Liver (tissue), 3 donors: ENCODE data around the gene ABCB9.

Source experiments
- ATF3 ChIP-seq: IDR thresholded peaks from 2 replicates; pipeline ENCODE4 v1.6.1; 2016; ENCODE audit warnings: antibody characterized with exemption
- CTCF ChIP-seq: fragments of 150-350 bp; IDR thresholded peaks from 2 replicates; pipeline ENCODE4 v1.5.1; 2017; ENCODE audit warnings: improper control_type of control experiment, low read depth, low read length; ENCODE audit not compliant: missing input control
- JUND ChIP-seq, 2 donors: IDR thresholded peaks; 2 replicates each; pipeline ENCODE4 v1.6.1; 2016; ENCODE audit warnings: antibody characterized with exemption in 2 of 2
- RAD21 ChIP-seq, 2 donors: IDR thresholded peaks; 2 replicates each; pipeline ENCODE4 v1.6.1; 2016; ENCODE audit warnings: antibody characterized with exemption in 2 of 2, mild to moderate bottlenecking in 2 of 2
- REST ChIP-seq: IDR thresholded peaks from 2 replicates; pipeline ENCODE4 v1.6.1; 2016; ENCODE audit warnings: antibody characterized with exemption, mild to moderate bottlenecking
- TAF1 ChIP-seq: conservative IDR thresholded peaks from 2 replicates; pipeline ENCODE4 v1.6.1; 2016; ENCODE audit warnings: antibody characterized with exemption, mild to moderate bottlenecking
- YY1 ChIP-seq: IDR thresholded peaks from 2 replicates; pipeline ENCODE4 v1.6.1; 2016; ENCODE audit warnings: antibody characterized with exemption, mild to moderate bottlenecking
- donor health status: healthy.
- donor health status: healthy.

- TF ChIP-seq TAF1 (no peak), CTCF (no peak), ATF3 (no peak), REST (no peak), YY1 (no peak), RAD21 (IDR thresholded peaks at IDR 0.05) (no peak), JUND (IDR thresholded peaks at IDR 0.05) (no peak)
Measured at GRCh38 chr12:122976648-122976975, 10.3 kb upstream of the ABCB9 start.
